Esophagus squamous epithelium (tissue), 5 donors: ENCODE data around the gene TRABD2B. TPM values are rescaled to one million over a fixed set of nuclear protein-coding genes. Genes with fewer than 3 reads are reported as not detected.

Experiments
- DNase-seq: peaks from one replicate; lab custom pipeline; 2025; lab: John Stamatoyannopoulos, UW
- H3K27ac ChIP-seq, 4 donors: fragments of 200-600 bp; sonication (generic); one replicate each; pipeline ENCODE4 v1.5.1; 2016 to 2019; ENCODE audit warnings: mild to moderate bottlenecking in 1 of 4
- H3K27me3 ChIP-seq, 4 donors: fragments of 200-600 bp; sonication (generic); 1 replicate in 3 of 4; 2 replicates in 1 of 4; pipeline versions ENCODE4 v1.5.1 to v1.6.0; 2017 to 2021; ENCODE audit warnings: antibody characterized with exemption in 1 of 4
- H3K36me3 ChIP-seq, 3 donors: fragments of 200-600 bp; sonication (generic); one replicate each; pipeline ENCODE4 v1.5.1; 2016 to 2019
- H3K4me1 ChIP-seq, 3 donors: fragments of 200-600 bp; sonication (generic); one replicate each; pipeline ENCODE4 v1.5.1; 2017 to 2019
- H3K4me3 ChIP-seq, 4 donors: fragments of 200-600 bp; sonication (generic); 1 replicate in 3 of 4; 2 replicates in 1 of 4; pipeline ENCODE4 v1.5.1; 2016 to 2019; ENCODE audit warnings: mild to moderate bottlenecking in 2 of 4, moderate library complexity in 1 of 4
- H3K9me3 ChIP-seq, 3 donors: fragments of 200-600 bp; sonication (generic); one replicate each; pipeline ENCODE4 v1.5.1; 2016 to 2019
- POLR2A ChIP-seq, 4 donors: fragments of 450-650 bp; IDR thresholded peaks; one replicate each; pipeline ENCODE4 v1.6.1; 2017; ENCODE audit warnings: antibody characterized with exemption in 4 of 4, mild to moderate bottlenecking in 4 of 4, moderate library complexity in 3 of 4
- WGBS, 2 donors: methylation state at CpG; one replicate each; pipeline ENCODE4 v1.1.5; 2018; 5-methylcytosine and 5-hydroxymethylcytosine counted together
- intact Hi-C: fragments of 100-400 bp; cut with DNase I; formaldehyde crosslinking; loops from one replicate; pipeline ENCODE4 v1.15.0; 2022
- total RNA-seq, 4 donors: library from RNA; depleted of rRNA; stranded (reverse); fragments of >200 nt; gene quantifications; one replicate each; pipeline ENCODE4 v1.1.0, GENCODE V29; 2016
- TF ChIP-seq, protein P1 (sequence below), 6 experiments: fragments of 450-650 bp in 4 of 6; fragments of 200-600 bp in 2 of 6; sonication (generic) in 2 of 6; IDR thresholded peaks; one replicate each; pipeline ENCODE4 v1.5.1; 2016 to 2019; ENCODE audit warnings: antibody characterized with exemption in 6 of 6, mild to moderate bottlenecking in 4 of 6, moderate library complexity in 4 of 6
- donor health status: DM: yes; HTN: yes; CAD: no.

TRABD2B gene
- total RNA-seq, 4 donors from 2014 or later: 0.26 to 1.7 (median 0.50) TPM

DNA sequence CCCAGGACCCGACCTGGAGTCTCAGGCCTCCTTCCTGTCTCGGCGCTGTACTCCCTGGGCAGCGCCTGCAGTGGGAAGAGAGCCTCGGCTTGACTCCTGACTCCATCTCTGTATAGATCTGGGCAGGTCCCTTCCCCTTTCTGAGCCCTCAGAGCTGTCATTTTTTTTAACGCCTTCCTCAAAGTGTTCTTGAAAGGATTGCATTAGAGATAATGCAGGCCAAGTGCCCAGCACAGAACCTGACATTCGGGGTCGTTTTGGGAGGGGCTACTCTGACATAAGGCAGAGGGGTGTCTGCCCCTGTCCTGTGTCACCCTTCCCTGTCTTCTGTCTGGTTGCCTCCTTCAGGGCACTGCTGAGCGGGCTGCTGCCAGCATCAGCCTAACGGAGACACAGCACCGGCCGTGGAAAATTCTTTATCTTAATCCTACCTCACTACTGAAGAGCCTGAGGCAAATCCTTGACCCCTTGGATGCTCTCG lies 271.6 kb downstream of the TRABD2B start:
- no peak for TF ChIP-seq POLR2A (IDR thresholded peaks at IDR 0.05)
- TF ChIP-seq, protein P1, sequence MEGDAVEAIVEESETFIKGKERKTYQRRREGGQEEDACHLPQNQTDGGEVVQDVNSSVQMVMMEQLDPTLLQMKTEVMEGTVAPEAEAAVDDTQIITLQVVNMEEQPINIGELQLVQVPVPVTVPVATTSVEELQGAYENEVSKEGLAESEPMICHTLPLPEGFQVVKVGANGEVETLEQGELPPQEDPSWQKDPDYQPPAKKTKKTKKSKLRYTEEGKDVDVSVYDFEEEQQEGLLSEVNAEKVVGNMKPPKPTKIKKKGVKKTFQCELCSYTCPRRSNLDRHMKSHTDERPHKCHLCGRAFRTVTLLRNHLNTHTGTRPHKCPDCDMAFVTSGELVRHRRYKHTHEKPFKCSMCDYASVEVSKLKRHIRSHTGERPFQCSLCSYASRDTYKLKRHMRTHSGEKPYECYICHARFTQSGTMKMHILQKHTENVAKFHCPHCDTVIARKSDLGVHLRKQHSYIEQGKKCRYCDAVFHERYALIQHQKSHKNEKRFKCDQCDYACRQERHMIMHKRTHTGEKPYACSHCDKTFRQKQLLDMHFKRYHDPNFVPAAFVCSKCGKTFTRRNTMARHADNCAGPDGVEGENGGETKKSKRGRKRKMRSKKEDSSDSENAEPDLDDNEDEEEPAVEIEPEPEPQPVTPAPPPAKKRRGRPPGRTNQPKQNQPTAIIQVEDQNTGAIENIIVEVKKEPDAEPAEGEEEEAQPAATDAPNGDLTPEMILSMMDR (IDR thresholded peaks at IDR 0.05): no peak
- WGBS, 2 donors: 25 to 37% methylated on average over 6 to 9 of the region's 13 CpGs
- H3K9me3 ChIP-seq: no peaks in the 10 kb centered on the region
- DNase-seq: no peak
- H3K4me1 ChIP-seq: peaks cover 10 to 30% (median 26%) of the 10 kb centered on the region in 3 donors
- H3K4me3 ChIP-seq: peak overlapping the region in 2 of 4 donors; percentile 15 to 48
- intact Hi-C loops: no loop called here
- peaks cover 6 to 76% (median 7%) of the 10 kb centered on the region in 4 donors for H3K27me3 ChIP-seq
- no peak overlapping the region for H3K27ac ChIP-seq
- no peaks in the 10 kb centered on the region for H3K36me3 ChIP-seq

DNA sequence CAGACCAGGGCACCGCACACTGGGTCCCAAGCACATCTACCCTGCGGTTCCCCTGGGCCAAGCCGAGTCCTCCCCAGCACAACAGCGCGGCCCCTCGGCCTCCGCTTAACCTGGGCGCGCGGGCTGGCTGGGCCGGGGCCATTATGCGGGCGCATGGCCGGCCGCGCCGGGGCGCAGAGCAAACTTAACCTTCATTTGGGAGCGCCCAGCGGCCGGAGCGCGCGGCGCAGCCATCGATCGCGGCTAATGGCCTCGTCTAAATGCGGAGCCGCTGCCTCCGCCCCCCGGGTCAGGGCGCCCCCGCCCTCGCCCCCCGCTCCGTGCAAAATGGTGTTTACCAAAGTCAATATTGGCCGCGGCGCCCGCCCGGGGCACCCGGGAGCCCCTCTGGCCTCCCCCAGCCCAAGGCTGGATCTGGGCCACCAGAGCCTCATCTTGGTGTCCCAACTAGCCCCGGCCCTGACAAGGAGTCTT lies 272.1 kb downstream of the TRABD2B start:
- intact Hi-C loops: loop anchor here (5.0 kb wide), 1 partner anchor 288 kb away; the partner anchor contains the start of gene FOXD2
- no peak for DNase-seq
- 0 to 19% methylated on average over 6 to 10 of the region's 45 CpGs for WGBS, 2 donors
- Histone ChIP-seq H3K27me3 (peaks cover 6 to 80% (median 7%) of the 10 kb centered on the region in 4 donors), H3K9me3 (no peaks in the 10 kb centered on the region), H3K4me3 (peak overlapping the region in 1 of 4 donors; percentile 33), H3K36me3 (no peaks in the 10 kb centered on the region), H3K27ac (no peak overlapping the region), H3K4me1 (peaks cover 10 to 30% (median 26%) of the 10 kb centered on the region in 3 donors)
- no peak for TF ChIP-seq POLR2A (IDR thresholded peaks at IDR 0.05)
- TF ChIP-seq, protein P1 (IDR thresholded peaks at IDR 0.05): peak in 1 of 6 experiments; percentile 10

DNA sequence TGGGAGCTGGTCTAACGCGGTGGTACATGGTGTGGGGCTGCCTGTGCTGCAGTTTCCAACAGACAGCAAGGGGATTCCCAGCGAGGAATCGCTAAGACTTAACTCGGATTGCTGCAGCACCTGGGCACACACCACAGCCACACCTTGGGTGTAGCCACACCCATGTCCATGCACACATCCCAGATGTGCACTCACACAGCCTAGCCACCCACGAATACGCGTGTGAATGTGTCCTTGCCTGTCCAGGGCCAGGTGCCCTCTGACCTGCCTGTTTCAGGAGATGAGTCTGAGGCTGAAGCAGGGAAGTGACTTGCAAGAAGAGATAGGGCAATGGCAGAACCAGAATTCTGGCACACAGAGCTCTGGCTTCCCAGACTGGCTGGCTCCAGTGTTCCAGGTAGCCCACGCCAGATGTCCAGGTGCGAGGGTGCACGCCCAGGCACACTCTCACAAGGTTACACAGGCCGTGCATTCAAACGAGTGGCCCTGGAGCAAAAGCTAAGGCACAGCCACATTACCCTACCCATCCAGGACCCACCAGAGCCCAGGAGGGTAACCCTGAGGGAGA lies 272.7 kb downstream of the TRABD2B start:
- Histone ChIP-seq H3K27me3 (peaks cover 6 to 85% (median 7%) of the 10 kb centered on the region in 4 donors), H3K27ac (no peak overlapping the region), H3K9me3 (no peaks in the 10 kb centered on the region), H3K36me3 (no peaks in the 10 kb centered on the region), H3K4me1 (peaks cover 10 to 30% (median 26%) of the 10 kb centered on the region in 3 donors), H3K4me3 (peak overlapping the region in 1 of 4 donors; percentile 33)
- no peak for DNase-seq
- no peak for TF ChIP-seq POLR2A (IDR thresholded peaks at IDR 0.05)
- TF ChIP-seq, protein P1 (IDR thresholded peaks at IDR 0.05): no peak
- intact Hi-C loops: loop anchor here (5.0 kb wide), 1 partner anchor 287 kb away; the partner anchor contains the start of gene FOXD2
- WGBS, 2 donors: 31 to 42% methylated on average over 8 to 11 of the region's 13 CpGs

DNA sequence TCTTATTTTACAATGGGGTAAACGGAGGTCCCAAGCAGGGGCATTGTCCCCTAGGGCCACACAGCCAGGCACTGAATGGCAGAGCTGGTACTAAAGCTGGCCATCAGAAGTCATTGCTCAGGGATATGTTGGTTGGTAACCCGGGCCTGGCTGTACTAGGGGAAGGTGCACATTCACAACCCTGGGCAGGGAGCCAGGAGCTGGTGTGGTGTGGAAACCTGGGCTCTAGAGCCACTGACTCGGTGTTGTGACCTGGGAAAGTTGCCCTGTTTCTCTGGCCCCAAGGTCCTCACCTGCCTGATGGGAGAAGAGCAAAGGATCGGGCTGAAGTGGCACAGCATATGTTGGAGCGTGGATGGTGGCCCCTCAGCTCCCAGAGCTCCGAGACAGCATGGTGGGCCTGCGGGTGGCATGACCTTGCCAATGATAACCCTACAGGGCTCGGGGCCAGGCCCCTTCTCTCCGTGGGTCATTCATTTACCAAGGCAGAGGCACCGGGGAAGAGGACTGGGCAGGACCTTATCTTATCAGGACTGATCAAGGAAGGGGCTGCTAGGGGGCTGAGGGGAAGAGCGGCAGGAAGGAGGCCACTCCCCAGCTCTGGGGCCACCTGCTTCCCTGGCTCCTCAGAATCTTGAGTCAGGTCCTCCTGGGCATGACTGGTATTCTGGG lies 274.1 kb downstream of the TRABD2B start:
- Histone ChIP-seq H3K4me3 (no peak overlapping the region), H3K4me1 (peaks cover 10 to 30% (median 26%) of the 10 kb centered on the region in 3 donors), H3K9me3 (no peaks in the 10 kb centered on the region), H3K36me3 (no peaks in the 10 kb centered on the region), H3K27ac (no peak overlapping the region), H3K27me3 (peaks cover 6 to 87% (median 7%) of the 10 kb centered on the region in 4 donors)
- no peak for DNase-seq
- 69 to 81% methylated on average over 4 to 7 of the region's 11 CpGs for WGBS, 2 donors
- intact Hi-C loops: loop anchor here (5.0 kb wide), 1 partner anchor 286 kb away; the partner anchor contains the start of gene FOXD2
- no peak for TF ChIP-seq POLR2A (IDR thresholded peaks at IDR 0.05)

DNA sequence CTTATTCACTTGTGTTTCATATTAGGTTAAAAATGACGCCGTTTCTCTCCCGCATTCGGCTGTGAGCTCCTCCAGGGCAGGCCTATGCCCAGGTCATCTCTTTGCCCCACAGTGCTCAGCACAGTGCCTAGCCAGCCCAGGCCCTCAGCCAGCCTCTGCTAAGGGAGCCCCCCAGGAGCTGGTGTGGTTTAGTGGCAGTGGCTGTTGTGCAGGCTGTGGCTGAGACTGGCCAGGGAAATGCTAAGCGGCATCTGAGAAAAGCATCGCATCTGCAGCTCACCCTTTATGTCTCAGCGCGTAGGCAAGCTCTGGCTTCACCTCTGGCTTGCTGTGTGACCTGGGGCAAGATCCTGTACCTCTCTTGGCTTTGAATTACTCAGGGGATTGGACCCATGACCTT lies 275.1 kb downstream of the TRABD2B start:
- H3K4me3 ChIP-seq: no peak overlapping the region
- peaks cover 10 to 30% (median 26%) of the 10 kb centered on the region in 3 donors for H3K4me1 ChIP-seq
- intact Hi-C loops: loop anchor here (5.0 kb wide), 1 partner anchor 285 kb away; the partner anchor contains the start of gene FOXD2
- H3K9me3 ChIP-seq: no peaks in the 10 kb centered on the region
- no peak for DNase-seq
- no peaks in the 10 kb centered on the region for H3K36me3 ChIP-seq
- no peak overlapping the region for H3K27ac ChIP-seq
- 75 to 89% methylated on average over 6 to 7 of the region's 8 CpGs for WGBS, 2 donors
- TF ChIP-seq POLR2A (IDR thresholded peaks at IDR 0.05): no peak
- TF ChIP-seq, protein P1 (IDR thresholded peaks at IDR 0.05): no peak
- H3K27me3 ChIP-seq: peaks cover 6 to 87% (median 7%) of the 10 kb centered on the region in 4 donors
